ENCODE measurements around the gene PPP4R2. TPM values are rescaled to one million over a fixed set of nuclear protein-coding genes. Genes with fewer than 3 reads are reported as not detected.

The PPP4R2 gene
- total and polyA plus RNA-seq, 2 of the 4 experiments (the other 2 are of a cell fraction), result 13.5 to 31.4 TPM

DNA sequence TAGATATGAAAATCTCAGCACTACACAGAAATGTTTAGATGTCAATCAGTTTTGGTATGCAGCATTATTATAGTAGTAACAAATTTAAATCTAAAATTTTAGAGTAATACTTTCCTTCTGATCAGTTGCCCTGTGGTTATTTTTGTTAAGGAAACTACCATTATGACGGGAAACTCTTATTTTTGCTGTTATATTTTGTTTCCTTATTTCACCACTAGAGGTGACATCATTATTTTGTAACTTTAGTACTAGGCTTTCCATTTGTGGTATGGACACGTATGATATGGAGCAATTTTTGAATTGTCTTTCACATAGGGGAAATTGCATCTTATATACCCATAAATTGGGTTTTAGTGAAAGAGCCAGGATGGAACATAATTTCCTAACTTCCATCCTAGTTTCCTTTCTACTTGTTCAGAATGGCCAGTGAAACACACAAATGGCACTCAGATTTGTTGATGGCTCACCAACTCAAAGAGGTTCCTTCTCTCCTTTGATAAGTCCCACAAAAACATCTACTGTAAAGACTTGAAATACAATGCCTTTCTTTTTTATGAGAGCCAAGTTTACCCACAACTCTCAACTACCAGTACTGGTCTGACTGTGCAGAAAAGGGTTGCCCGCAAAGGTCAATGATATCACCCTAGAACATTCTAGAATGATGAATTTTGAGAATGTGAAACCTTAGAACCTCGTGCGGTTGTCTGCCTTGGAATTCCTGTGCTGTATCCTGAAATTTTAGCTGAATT is 19.4 kb upstream of the PPP4R2 start:
- Histone ChIP-seq H2BK120ac (ENCODE audit: low read depth, low read length) (no peak overlapping the region), H4K20me1 (ENCODE audit: insufficient read depth, low read length) (no peaks in the 10 kb centered on the region), H2AFZ (replicated peaks; ENCODE audit: low read length, poor library complexity) (no peak overlapping the region), H3K27me3 (ENCODE audit: control insufficient read depth, insufficient read depth, low read length) (no peaks in the 10 kb centered on the region), H3K4ac (ENCODE audit: low read depth, low read length) (no peak overlapping the region), H3K23ac (ENCODE audit: low read depth, low read length) (no peak overlapping the region), H3K9me3 (ENCODE audit: control insufficient read depth, insufficient read depth, low read length) (no peaks in the 10 kb centered on the region), H3K27ac (ENCODE audit: insufficient read depth, low read length) (no peak overlapping the region), H4K8ac (ENCODE audit: low read depth in 2 of 2, low read length in 2 of 2) (no peak overlapping the region), H4K5ac (ENCODE audit: low read depth, low read length) (no peak overlapping the region), H4K91ac (ENCODE audit: insufficient read depth, low read depth, low read length) (no peak overlapping the region), H3K36me3 (ENCODE audit: control insufficient read depth, insufficient read depth, low read length) (no peaks in the 10 kb centered on the region; the same call in 1 of the 2 replicates), H3K4me2 (ENCODE audit: low read depth, low read length) (no peak overlapping the region), H2AK9ac (replicated peaks; ENCODE audit: low read depth, low read length, poor library complexity) (no peak overlapping the region), H3K18ac (ENCODE audit: low read depth, low read length) (no peak overlapping the region), H3K9me1 (ENCODE audit: insufficient read depth, low read length) (no peaks in the 10 kb centered on the region), H3K4me3 (ENCODE audit: insufficient read depth, low read depth, low read length) (no peak overlapping the region), H2BK20ac (ENCODE audit: low read depth, low read length) (no peak overlapping the region), H3K9ac (ENCODE audit: low read depth, low read length) (no peak overlapping the region), H2BK15ac (ENCODE audit: low read depth, low read length) (no peak overlapping the region), H3K14ac (replicated peaks; ENCODE audit: low read depth, low read length) (no peak overlapping the region), H2BK5ac (ENCODE audit: low read depth, low read length, poor library complexity, severe bottlenecking) (no peak overlapping the region), H3K56ac (ENCODE audit: extremely low read depth, insufficient read depth, low read length) (no peak overlapping the region), H3K79me1 (ENCODE audit: low read depth in 1 of 2, low read length in 2 of 2) (no peaks in the 10 kb centered on the region), H2AK5ac (ENCODE audit: low read depth, low read length) (no peak overlapping the region), H3K4me1 (ENCODE audit: control insufficient read depth, insufficient read depth, low read length) (no peaks in the 10 kb centered on the region; the same call in 1 of the 2 replicates)
- intact Hi-C loops (cut with micrococcal nuclease), result no loop called here
- ChIA-PET POLR2A (ENCODE audit: unreplicated experiment) (no interaction called here), CTCF (no interaction called here)
- in situ Hi-C loops (cut with MboI; ENCODE audit: low sequenced_read_pairs), result no loop called here
- dilution Hi-C loops (cut with HindIII; ENCODE audit: low sequenced_read_pairs, unreplicated experiment), result no loop called here
- BruUV-seq (replicated peaks), result TSS peak; percentile 15
- TF ChIP-seq RFX5 (IDR thresholded peaks at IDR 0.05; ENCODE audit: low read depth, low read length) (no peak), BHLHE40 (IDR thresholded peaks at IDR 0.05; ENCODE audit: low read depth, low read length) (no peak), POLR2A (IDR thresholded peaks at IDR 0.05; ENCODE audit: low read depth, low read length) (no peak)
- ATAC-seq (ENCODE audit: low read depth), result no peak
- peak; percentile 14 for DNase-seq
- no CpG with 5 or more reads among the region's 5 CpGs for WGBS, 2 experiments (ENCODE audit: extremely low coverage in 2 of 2, insufficient read length in 1 of 2)
